Stimulated activated CD8-positive, alpha-beta memory T cell treated with anti-CD3 and anti-CD28 coated beads, Interleukin-7, amount 100 ng/mL, for 4 hours (primary cell): ENCODE data around the gene GDPD4.
"Not testable (repeated sequence)": the region's sequence is repeated elsewhere in the genome, so short reads cannot be mapped to it uniquely, and the experiment has no call there.

Source experiments
- DNase-seq, 2 donors: peaks; one replicate each; pipeline ENCODE4 v3.0.0-alpha.2; 2020; ENCODE audit warnings: low read depth in 2 of 2

Gene GDPD4

DNA sequence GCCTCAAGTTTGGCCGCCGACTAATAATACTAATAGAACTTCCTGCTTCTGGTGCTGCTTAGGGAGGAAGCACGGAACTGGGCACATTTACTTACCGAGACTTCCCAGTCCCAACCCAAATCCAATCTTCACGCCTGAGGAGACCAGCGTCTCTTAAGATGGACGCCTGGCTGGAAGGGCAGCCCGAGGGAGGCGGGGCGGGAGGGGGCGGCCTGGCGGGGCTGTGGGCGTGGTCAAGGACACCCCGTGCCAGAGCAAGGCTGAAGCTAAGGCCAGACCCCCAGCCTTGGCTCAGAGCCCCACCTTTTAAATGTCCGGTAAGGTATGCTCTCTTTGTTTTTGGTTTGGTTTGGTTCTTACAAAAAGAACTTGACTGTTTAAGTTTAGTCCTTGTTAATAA, at the start of gene GDPD4:
Gene GDPD4 (minus strand): TSS at position 177 of the 400 bp plus-strand sequence. CDS start 16,549 bp downstream, outside the sequence.
- no peak for DNase-seq

GRCh38 chr11:77347948-77348347, 46.5 kb upstream of the GDPD4 start:
- no peak for DNase-seq

DNA sequence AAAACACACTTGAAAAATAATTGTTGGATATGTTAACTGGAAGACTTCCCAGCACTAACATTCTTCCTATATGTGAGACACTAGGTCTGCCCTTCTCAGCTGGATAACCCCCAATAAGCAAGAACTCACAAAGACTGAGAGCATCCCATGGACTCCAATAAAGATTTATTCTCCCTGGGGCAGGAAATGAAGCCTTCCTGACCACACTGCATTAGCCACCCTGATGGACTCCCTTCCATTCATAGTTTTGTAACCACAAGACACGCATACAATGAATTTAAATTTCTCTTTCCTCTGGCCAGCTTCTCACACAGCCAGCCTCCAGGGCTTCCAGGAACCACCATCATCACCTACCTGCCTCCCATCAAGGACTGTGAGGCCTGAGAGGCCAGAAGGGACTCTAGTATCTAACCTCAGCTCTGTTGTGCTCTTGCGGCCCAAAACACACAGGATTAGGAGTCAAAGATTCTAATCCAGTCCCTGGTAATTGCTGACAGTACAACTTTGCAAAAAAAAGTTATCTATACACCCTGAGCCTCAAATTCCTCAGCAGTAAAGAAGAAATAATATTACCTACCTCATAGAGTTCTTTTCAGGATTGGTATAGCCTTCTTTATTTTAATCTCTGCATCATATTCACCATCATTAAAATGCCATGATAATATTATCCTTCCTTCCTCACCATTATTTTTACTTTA, 45.6 kb upstream of the GDPD4 start:
- no peak for DNase-seq

DNA sequence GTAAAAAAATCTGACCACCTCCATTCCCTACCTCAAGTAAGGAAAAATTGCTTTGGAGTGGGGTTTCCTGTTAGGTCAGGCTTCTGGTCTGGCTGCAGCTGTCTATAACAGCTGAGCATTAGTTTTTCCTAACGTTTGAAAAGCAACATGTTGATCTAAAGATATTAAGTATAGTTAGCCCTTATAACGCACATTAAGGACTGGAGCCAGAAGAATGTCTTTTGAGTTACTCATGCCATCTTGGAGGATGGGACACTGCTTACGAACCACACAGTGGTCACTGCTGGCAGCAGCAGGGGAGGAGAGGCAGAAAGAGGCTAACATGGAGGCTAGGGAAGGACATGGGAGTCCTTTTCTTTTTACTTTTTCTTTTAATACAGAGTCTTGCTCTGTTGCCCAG, 44.1 kb upstream of the GDPD4 start:
- DNase-seq, result no peak

- DNase-seq, result no peak
These were observed 39.0 kb upstream of the GDPD4 start for GRCh38 chr11:77340501-77340900.

DNA sequence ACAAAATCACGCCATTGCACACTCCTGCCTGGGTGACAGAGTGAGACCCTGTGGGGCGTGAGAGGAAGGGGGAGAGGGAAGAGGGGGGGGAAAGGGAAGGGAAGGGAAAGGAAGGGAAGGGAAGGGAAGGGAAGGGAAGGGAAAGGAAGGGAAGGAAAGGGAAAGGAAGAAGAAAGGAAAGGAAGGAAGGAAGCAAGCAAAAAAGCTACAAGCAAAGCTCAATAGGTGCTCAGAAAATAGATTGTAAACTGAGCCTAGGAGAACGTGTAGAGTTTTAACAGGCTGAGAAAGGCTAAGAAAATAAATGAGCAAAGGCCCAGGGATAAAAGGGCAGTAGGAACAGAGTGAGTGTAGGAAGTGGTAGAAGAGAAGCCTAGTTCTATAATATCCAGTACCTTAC, 30.8 kb upstream of the GDPD4 start:
- no peak for DNase-seq

- DNase-seq, result no peak
These were observed 23.7 kb upstream of the GDPD4 start for GRCh38 chr11:77325159-77325558.

DNA sequence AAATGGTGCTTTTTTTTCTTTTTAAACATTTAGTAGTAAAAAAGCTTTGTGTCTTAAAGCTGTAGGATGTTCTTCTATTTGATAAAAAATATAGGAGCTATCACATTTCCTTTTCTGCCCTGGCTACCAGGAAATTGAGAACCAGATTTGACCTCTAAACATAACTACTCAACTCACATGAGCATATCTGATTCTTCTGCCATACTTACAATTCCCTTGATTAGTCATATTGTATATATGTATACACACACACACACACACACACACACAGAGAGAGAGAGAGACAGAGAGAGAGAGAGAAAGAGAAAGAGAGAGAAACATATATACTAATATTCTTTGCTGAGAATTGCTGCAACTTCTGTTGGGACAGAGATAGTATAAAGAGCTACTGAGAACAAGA, 23.0 kb upstream of the GDPD4 start:
- DNase-seq, result no peak

- DNase-seq, result no peak
These were observed 21.6 kb upstream of the GDPD4 start for GRCh38 chr11:77322926-77323590.

DNA sequence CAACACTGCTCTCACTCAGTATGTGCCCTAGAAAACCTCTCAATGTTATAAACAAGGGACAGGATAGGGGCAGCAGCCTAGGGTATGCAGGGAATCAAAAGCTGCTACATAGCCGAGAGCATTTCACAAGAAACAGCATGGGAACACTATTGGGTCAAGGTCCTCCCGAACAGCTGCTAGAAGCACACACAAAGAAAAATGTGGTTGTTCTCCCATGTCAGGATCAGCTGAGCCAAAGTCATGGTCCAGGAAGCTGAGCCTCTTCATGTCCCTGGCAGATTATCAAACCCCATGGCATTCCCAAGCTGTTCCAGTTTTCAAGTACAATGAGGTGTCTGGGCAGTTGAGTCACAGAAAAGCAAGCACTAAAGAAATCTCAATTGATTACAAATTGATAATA, 21.0 kb upstream of the GDPD4 start:
- DNase-seq, result no peak

- no peak for DNase-seq
These were observed 18.9 kb upstream of the GDPD4 start for GRCh38 chr11:77320351-77320750.

GRCh38 chr11:77318600-77318999, 17.1 kb upstream of the GDPD4 start:
- no peak for DNase-seq

- no peak for DNase-seq
These were observed 15.4 kb upstream of the GDPD4 start for GRCh38 chr11:77316733-77317342.

GRCh38 chr11:77312107-77312506, 10.6 kb upstream of the GDPD4 start:
- no peak for DNase-seq

- DNase-seq, result no peak
These were observed 10.2 kb upstream of the GDPD4 start for GRCh38 chr11:77311701-77312100.

- no peak for DNase-seq
These were observed 9.2 kb upstream of the GDPD4 start for GRCh38 chr11:77310721-77311120.

DNA sequence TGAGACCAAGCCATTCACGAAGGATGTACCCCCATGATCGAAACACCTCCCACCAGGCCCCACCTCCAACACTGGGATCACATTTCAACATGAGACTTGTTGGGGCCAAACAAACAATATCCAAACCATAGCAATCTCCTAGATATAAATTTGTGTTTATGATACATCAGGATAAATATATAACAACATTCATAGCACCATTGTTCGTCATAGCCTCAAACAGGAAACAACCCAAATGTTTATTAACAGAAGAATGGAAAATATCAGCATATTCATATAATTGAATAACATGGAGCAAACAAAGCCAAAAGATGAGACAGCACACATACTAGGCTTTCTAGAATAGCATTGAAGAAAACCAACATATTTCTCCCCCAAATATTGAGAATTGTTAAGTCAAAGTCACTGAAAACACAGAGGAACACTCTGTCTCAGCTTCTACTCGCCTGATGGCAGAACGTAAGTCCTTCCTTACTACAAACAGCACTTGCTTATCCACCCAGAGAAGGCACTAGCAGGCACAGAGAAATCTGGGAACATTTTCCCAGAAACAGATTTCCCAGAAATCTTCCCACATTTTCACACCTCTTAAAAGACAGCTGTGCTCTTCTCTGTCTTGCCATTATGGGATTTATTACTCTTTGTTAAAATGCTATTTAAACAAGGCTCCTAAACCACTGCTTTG, 8.1 kb upstream of the GDPD4 start:
- no peak for DNase-seq

GRCh38 chr11:77308838-77309237, 7.4 kb upstream of the GDPD4 start:
- DNase-seq, result no peak

GRCh38 chr11:77303328-77303727, 1.8 kb upstream of the GDPD4 start:
- DNase-seq, result no peak

DNA sequence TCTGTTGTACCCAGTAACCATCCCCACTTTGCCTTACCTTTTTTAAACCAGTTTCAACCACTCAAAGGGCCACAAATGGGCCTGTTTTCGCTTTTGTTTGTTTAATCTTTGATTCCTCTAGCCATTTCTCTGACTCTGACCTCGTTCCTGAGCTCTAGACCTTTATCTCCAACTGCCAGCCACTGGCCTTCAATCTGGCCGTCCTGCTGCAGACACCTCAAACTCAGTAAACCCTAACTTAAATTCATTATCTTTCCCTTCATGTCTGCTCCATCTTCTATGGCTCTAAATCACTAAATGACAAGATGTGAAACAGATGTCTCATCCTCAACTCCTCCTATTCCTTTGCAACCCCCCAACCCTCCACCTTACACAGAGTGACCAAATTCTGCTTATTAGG, 1.3 kb upstream of the GDPD4 start:
- DNase-seq, result no peak

- DNase-seq, result no peak
These were observed 791 bp downstream of the GDPD4 start for GRCh38 chr11:77300695-77301094.

- DNase-seq, result not testable (repeated sequence)
These were observed 1.5 kb downstream of the GDPD4 start for GRCh38 chr11:77300028-77300427.
